HepG2 (cell line): Measurements from ENCODE around the gene NTPCR. TPM values are rescaled to one million over a fixed set of nuclear protein-coding genes. Genes with fewer than 3 reads are reported as not detected.

Experiments used
- FOXM1 ChIP-seq: sonication (generic); formaldehyde crosslinking; IDR thresholded peaks from 2 replicates; pipeline ENCODE4 v1.5.0; 2020; ENCODE audit warnings: missing genetic modification reagents
- HBP1 ChIP-seq: IDR thresholded peaks from 2 replicates; pipeline ENCODE4 v1.6.1; 2016; ENCODE audit warnings: low read depth, control low read depth
- HMGXB4 ChIP-seq, 2 experiments: sonication (generic) in 1 of 2; formaldehyde crosslinking in 1 of 2; IDR thresholded peaks; 2 replicates each; pipeline versions ENCODE4 v1.4.0 to v1.6.1; 2018 to 2020; ENCODE audit warnings: missing genetic modification reagents in 2 of 2, borderline replicate concordance in 1 of 2, low read depth in 1 of 2, mild to moderate bottlenecking in 1 of 2, missing biosample characterization in 1 of 2
- HNF4A ChIP-seq: sonication (generic); formaldehyde crosslinking; IDR thresholded peaks from 2 replicates; pipeline ENCODE4 v1.4.0; 2020; ENCODE audit warnings: missing genetic modification reagents
- PCBP2 ChIP-seq: fragments of 200-400 bp; formaldehyde crosslinking; optimal IDR thresholded peaks from 2 replicates; pipeline ENCODE3; 2018; ENCODE audit warnings: low read length, low read depth; ENCODE audit not compliant: poor library complexity, severe bottlenecking
- ZBED4 ChIP-seq: sonication (generic); formaldehyde crosslinking; IDR thresholded peaks from 2 replicates; pipeline ENCODE4 v1.4.0; 2020; ENCODE audit warnings: missing genetic modification reagents, borderline replicate concordance
- ZBTB26 ChIP-seq: IDR thresholded peaks from 2 replicates; pipeline ENCODE4 v1.6.1; 2016; ENCODE audit warnings: missing compliant biosample characterization, missing genetic modification reagents, borderline replicate concordance
- ZNF124 ChIP-seq: sonication (generic); formaldehyde crosslinking; IDR thresholded peaks from 2 replicates; pipeline ENCODE4 v1.4.0; 2020; ENCODE audit warnings: missing genetic modification reagents
- ZNF281 ChIP-seq: sonication (generic); formaldehyde crosslinking; IDR thresholded peaks from 2 replicates; pipeline ENCODE4 v1.4.0; 2020; ENCODE audit warnings: missing genetic modification reagents, borderline replicate concordance
- ZNF33B ChIP-seq: sonication (generic); formaldehyde crosslinking; IDR thresholded peaks from 2 replicates; pipeline ENCODE4 v1.5.1; 2020; ENCODE audit warnings: mild to moderate bottlenecking, missing genetic modification reagents
- ZNF382 ChIP-seq: sonication (generic); formaldehyde crosslinking; IDR thresholded peaks from 2 replicates; pipeline ENCODE4 v1.5.0; 2020; ENCODE audit warnings: missing genetic modification reagents, mild to moderate bottlenecking, borderline replicate concordance
- ZNF558 ChIP-seq: sonication (generic); formaldehyde crosslinking; IDR thresholded peaks from 2 replicates; pipeline ENCODE4 v1.9.0; 2022; ENCODE audit warnings: mild to moderate bottlenecking, missing genetic modification reagents, borderline replicate concordance
- ZNF772 ChIP-seq: sonication (generic); formaldehyde crosslinking; IDR thresholded peaks from 2 replicates; pipeline ENCODE4 v1.5.0; 2020; ENCODE audit warnings: mild to moderate bottlenecking, missing genetic modification reagents
- ZNF839 ChIP-seq: sonication (generic); formaldehyde crosslinking; IDR thresholded peaks from 2 replicates; pipeline ENCODE4 v1.4.0; 2020; ENCODE audit warnings: missing genetic modification reagents, mild to moderate bottlenecking, borderline replicate concordance
- polyA plus RNA-seq, 8 experiments: library from polyadenylated mRNA; depleted of rRNA in 3 of 8; stranded (reverse) in 7 of 8; unstranded in 1 of 8; fragments of >200 nt; fragmentation: Illumina TruSeq in 4 of 8; extraction: Trizol in 4 of 8; gene quantifications; 2 replicates each; pipeline versions ENCODE4 v1.2.1 to v1.2.3, GENCODE V29; 2011 to 2016; ENCODE audit warnings: low read depth in 4 of 8, missing spikeins in 1 of 8, mixed read lengths in 1 of 8; ENCODE audit not compliant: insufficient read depth in 1 of 8
- total RNA-seq, 5 experiments: library from RNA; depleted of rRNA; stranded (reverse); fragments of >200 nt; fragmentation: Illumina TruSeq; extraction: Trizol; gene quantifications; 2 replicates each; pipeline ENCODE4 v1.2.3, GENCODE V29; 2016; ENCODE audit warnings: low read depth in 1 of 5

Gene NTPCR
- total and polyA plus RNA-seq, 2 of the 13 experiments (the other 11 are each of a cell fraction or from before 2014, with no cell fraction given) = 11.7 to 47.0 TPM

GRCh38 chr1:232950197-232951176 lies at the start of gene NTPCR (continued):
- TF ChIP-seq ZBED4 = no peak
- peak in 1 of 2 experiments; percentile 51; a peak in 2 of 4 replicates for TF ChIP-seq HMGXB4 (CRISPR knock-in tag; IDR thresholded peaks at IDR 0.05; ENCODE audit: borderline replicate concordance in 1 of 2, low read depth in 1 of 2)
- TF ChIP-seq HBP1 (CRISPR knock-in tag) = 0 out of 2 replicates have a peak, but pooled peaks have one; percentile 22
- TF ChIP-seq ZNF33B (CRISPR knock-in tag) = no peak
- TF ChIP-seq ZNF382 (CRISPR knock-in tag) = no peak
- TF ChIP-seq ZNF772 (CRISPR knock-in tag) = no peak
- no peak for TF ChIP-seq ZNF558 (CRISPR knock-in tag)
- TF ChIP-seq ZNF124 (CRISPR knock-in tag) = no peak; the same call in 1 of the 2 replicates
- TF ChIP-seq PCBP2 = no peak
- no peak for TF ChIP-seq ZNF281 (CRISPR knock-in tag)
- no peak for TF ChIP-seq ZBTB26 (CRISPR knock-in tag)
- TF ChIP-seq FOXM1 (CRISPR knock-in tag) = no peak
- 0 out of 2 replicates have a peak, but pooled peaks have one; percentile 12 for TF ChIP-seq ZNF839 (CRISPR knock-in tag)
- no peak for TF ChIP-seq HNF4A (CRISPR knock-in tag)
